ENCODE measurements around the gene MRPL19. TPM values are rescaled to one million over a fixed set of nuclear protein-coding genes. Genes with fewer than 3 reads are reported as not detected.

The MRPL19 gene
- total and polyA plus RNA-seq, 2 donors from 2014 or later = 54.7 to 55.6 TPM

GRCh38 chr2:75603477-75603876 is 43.1 kb upstream of the MRPL19 start:
- intact Hi-C loops (cut with DNase I) = no loop called here
- TF ChIP-seq CTCF (IDR thresholded peaks at IDR 0.05; ENCODE audit: borderline replicate concordance, extremely low read depth, insufficient read depth) = no peak
- Histone ChIP-seq H3K27me3 (ENCODE audit: control insufficient read depth, insufficient read depth, low read length) (no peaks in the 10 kb centered on the region), H3K36me3 (ENCODE audit: control insufficient read depth in 2 of 3, insufficient read depth in 3 of 3, low read length in 3 of 3) (no peaks in the 10 kb centered on the region), H3K4me3 (ENCODE audit: low read length in 3 of 3) (no peak overlapping the region), H3K27ac (ENCODE audit: low read depth in 2 of 2, low read length in 2 of 2) (peak overlapping the region; percentile 24 to 45), H3K4me1 (ENCODE audit: control insufficient read depth in 2 of 3, insufficient read depth in 2 of 3, low read depth in 1 of 3, low read length in 3 of 3) (peaks cover 8 to 70% (median 31%) of the 10 kb centered on the region in 3 donors), H3K9me3 (ENCODE audit: control insufficient read depth in 2 of 3, insufficient read depth in 1 of 3, low read length in 3 of 3) (no peaks in the 10 kb centered on the region), H3K9ac (ENCODE audit: low read length in 3 of 3) (no peak overlapping the region)
- FAIRE-seq (no peak), DNase-seq (no peak)

- TF ChIP-seq CTCF (IDR thresholded peaks at IDR 0.05; ENCODE audit: borderline replicate concordance, extremely low read depth, insufficient read depth) = no peak
- Histone ChIP-seq H3K36me3 (ENCODE audit: control insufficient read depth in 2 of 3, insufficient read depth in 3 of 3, low read length in 3 of 3) (no peaks in the 10 kb centered on the region), H3K4me1 (ENCODE audit: control insufficient read depth in 2 of 3, insufficient read depth in 2 of 3, low read depth in 1 of 3, low read length in 3 of 3) (peaks cover 8 to 76% (median 35%) of the 10 kb centered on the region in 3 donors), H3K9me3 (ENCODE audit: control insufficient read depth in 2 of 3, insufficient read depth in 1 of 3, low read length in 3 of 3) (no peaks in the 10 kb centered on the region), H3K27ac (ENCODE audit: low read depth in 2 of 2, low read length in 2 of 2) (peak overlapping the region; percentile 84 to 91), H3K4me3 (ENCODE audit: low read length in 3 of 3) (no peak overlapping the region), H3K9ac (ENCODE audit: low read length in 3 of 3) (no peak overlapping the region), H3K27me3 (ENCODE audit: control insufficient read depth, insufficient read depth, low read length) (no peaks in the 10 kb centered on the region)
- DNase-seq = peak in 3 of 5 donors; percentile 57 to 76 (median 64)
- no peak for FAIRE-seq
- intact Hi-C loops (cut with DNase I) = no loop called here
Observed at GRCh38 chr2:75604484-75604883, 42.1 kb upstream of the MRPL19 start.

- FAIRE-seq = peak; percentile 50
- H3K36me3 ChIP-seq (ENCODE audit: control insufficient read depth in 2 of 3, insufficient read depth in 3 of 3, low read length in 3 of 3) = no peaks in the 10 kb centered on the region
- peak overlapping the region in 1 of 3 donors; percentile 53 for H3K9ac ChIP-seq (ENCODE audit: low read length in 3 of 3)
- TF ChIP-seq CTCF (IDR thresholded peaks at IDR 0.05; ENCODE audit: borderline replicate concordance, extremely low read depth, insufficient read depth) = peak; percentile 11
- H3K27me3 ChIP-seq (ENCODE audit: control insufficient read depth, insufficient read depth, low read length) = no peaks in the 10 kb centered on the region
- H3K27ac ChIP-seq (ENCODE audit: low read depth in 2 of 2, low read length in 2 of 2) = peak overlapping the region; percentile 91 to 96
- peaks cover 8 to 67% (median 35%) of the 10 kb centered on the region in 3 donors for H3K4me1 ChIP-seq (ENCODE audit: control insufficient read depth in 2 of 3, insufficient read depth in 2 of 3, low read depth in 1 of 3, low read length in 3 of 3)
- DNase-seq = peak in 4 of 5 donors; percentile 58 to 88 (median 76)
- H3K4me3 ChIP-seq (ENCODE audit: low read length in 3 of 3) = no peak overlapping the region
- H3K9me3 ChIP-seq (ENCODE audit: control insufficient read depth in 2 of 3, insufficient read depth in 1 of 3, low read length in 3 of 3) = no peaks in the 10 kb centered on the region
- intact Hi-C loops (cut with DNase I) = no loop called here
Observed at GRCh38 chr2:75605770-75606529, 40.6 kb upstream of the MRPL19 start.
